Measurements from ENCODE around the gene ZNF609. TPM values are rescaled to one million over a fixed set of nuclear protein-coding genes. Genes with fewer than 3 reads are reported as not detected.

Gene ZNF609
- total RNA-seq, 1 donor, result 20.6 TPM

GRCh38 chr15:64697911-64698369, 237.6 kb downstream of the ZNF609 start:
- Histone ChIP-seq H4K20me1 (ENCODE audit: insufficient read depth, low read length) (peaks cover 65% of the 10 kb centered on the region), H3K9me3 (ENCODE audit: low read depth, low read length) (no peaks in the 10 kb centered on the region), H3K4me1 (ENCODE audit: insufficient read depth, low read length) (peaks cover 55% of the 10 kb centered on the region), H3K27me3 (ENCODE audit: insufficient read depth, low read length) (no peaks in the 10 kb centered on the region), H3K4me2 (ENCODE audit: insufficient read depth, low read length) (peak overlapping the region; percentile 14), H3K4me3 (ENCODE audit: insufficient read depth, low read length) (no peak overlapping the region), H3K27ac (ENCODE audit: low read depth, low read length) (peak overlapping the region; percentile 18), H3K79me2 (ENCODE audit: insufficient read depth, low read length) (peaks cover 94% of the 10 kb centered on the region), H2AFZ (ENCODE audit: low read length) (no peak overlapping the region), H3K36me3 (ENCODE audit: insufficient read depth, low read length) (peaks cover 4% of the 10 kb centered on the region)
- peak; percentile 52 for DNase-seq (ENCODE audit: insufficient read length, low spot score, missing footprints)
- TF ChIP-seq, protein P1, sequence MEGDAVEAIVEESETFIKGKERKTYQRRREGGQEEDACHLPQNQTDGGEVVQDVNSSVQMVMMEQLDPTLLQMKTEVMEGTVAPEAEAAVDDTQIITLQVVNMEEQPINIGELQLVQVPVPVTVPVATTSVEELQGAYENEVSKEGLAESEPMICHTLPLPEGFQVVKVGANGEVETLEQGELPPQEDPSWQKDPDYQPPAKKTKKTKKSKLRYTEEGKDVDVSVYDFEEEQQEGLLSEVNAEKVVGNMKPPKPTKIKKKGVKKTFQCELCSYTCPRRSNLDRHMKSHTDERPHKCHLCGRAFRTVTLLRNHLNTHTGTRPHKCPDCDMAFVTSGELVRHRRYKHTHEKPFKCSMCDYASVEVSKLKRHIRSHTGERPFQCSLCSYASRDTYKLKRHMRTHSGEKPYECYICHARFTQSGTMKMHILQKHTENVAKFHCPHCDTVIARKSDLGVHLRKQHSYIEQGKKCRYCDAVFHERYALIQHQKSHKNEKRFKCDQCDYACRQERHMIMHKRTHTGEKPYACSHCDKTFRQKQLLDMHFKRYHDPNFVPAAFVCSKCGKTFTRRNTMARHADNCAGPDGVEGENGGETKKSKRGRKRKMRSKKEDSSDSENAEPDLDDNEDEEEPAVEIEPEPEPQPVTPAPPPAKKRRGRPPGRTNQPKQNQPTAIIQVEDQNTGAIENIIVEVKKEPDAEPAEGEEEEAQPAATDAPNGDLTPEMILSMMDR (IDR thresholded peaks at IDR 0.05; ENCODE audit: extremely low read depth, low read depth, low read length), result no peak

DNA sequence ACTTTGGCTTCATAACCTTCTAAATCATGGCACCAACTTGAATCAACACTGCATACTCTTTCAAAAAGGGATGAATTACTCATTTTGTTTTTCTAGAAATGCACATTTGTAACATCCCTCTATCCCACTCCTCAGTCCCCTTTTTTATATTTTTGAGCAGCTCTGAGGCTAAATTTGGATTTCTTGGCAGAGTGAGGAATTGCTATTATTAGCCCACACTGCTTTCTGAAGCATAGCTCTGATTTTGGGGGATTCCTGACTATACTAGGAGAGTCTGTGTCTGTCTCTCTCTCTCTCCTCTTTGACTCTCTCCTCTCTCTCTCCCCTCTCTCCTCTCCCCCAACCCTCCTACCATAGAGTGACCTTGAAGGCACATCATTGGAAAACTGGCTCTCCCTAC, 238.4 kb downstream of the ZNF609 start:
- Histone ChIP-seq H3K27me3 (ENCODE audit: insufficient read depth, low read length) (no peaks in the 10 kb centered on the region), H3K36me3 (ENCODE audit: insufficient read depth, low read length) (peaks cover 3% of the 10 kb centered on the region), H3K9me3 (ENCODE audit: low read depth, low read length) (no peaks in the 10 kb centered on the region), H3K4me1 (ENCODE audit: insufficient read depth, low read length) (peaks cover 51% of the 10 kb centered on the region), H3K79me2 (ENCODE audit: insufficient read depth, low read length) (peaks cover 88% of the 10 kb centered on the region), H3K27ac (ENCODE audit: low read depth, low read length) (peak overlapping the region; percentile 18), H3K4me3 (ENCODE audit: insufficient read depth, low read length) (no peak overlapping the region), H3K4me2 (ENCODE audit: insufficient read depth, low read length) (peak overlapping the region; percentile 92), H2AFZ (ENCODE audit: low read length) (no peak overlapping the region), H4K20me1 (ENCODE audit: insufficient read depth, low read length) (peaks cover 57% of the 10 kb centered on the region)
- no peak for DNase-seq (ENCODE audit: insufficient read length, low spot score, missing footprints)
- TF ChIP-seq, protein P1 (IDR thresholded peaks at IDR 0.05; ENCODE audit: extremely low read depth, low read depth, low read length), result no peak

- Histone ChIP-seq H3K4me3 (ENCODE audit: insufficient read depth, low read length) (peak overlapping the region; percentile 37), H3K27me3 (ENCODE audit: insufficient read depth, low read length) (no peaks in the 10 kb centered on the region), H3K36me3 (ENCODE audit: insufficient read depth, low read length) (peaks cover 2% of the 10 kb centered on the region), H3K27ac (ENCODE audit: low read depth, low read length) (peak overlapping the region; percentile 36), H3K9me3 (ENCODE audit: low read depth, low read length) (no peaks in the 10 kb centered on the region), H2AFZ (ENCODE audit: low read length) (no peak overlapping the region), H3K79me2 (ENCODE audit: insufficient read depth, low read length) (peaks cover 79% of the 10 kb centered on the region), H4K20me1 (ENCODE audit: insufficient read depth, low read length) (peaks cover 54% of the 10 kb centered on the region), H3K4me2 (ENCODE audit: insufficient read depth, low read length) (peak overlapping the region; percentile 92), H3K4me1 (ENCODE audit: insufficient read depth, low read length) (peaks cover 51% of the 10 kb centered on the region)
- TF ChIP-seq, protein P1 (IDR thresholded peaks at IDR 0.05; ENCODE audit: extremely low read depth, low read depth, low read length), result no peak
- DNase-seq (ENCODE audit: insufficient read length, low spot score, missing footprints), result peak; percentile 79
Observed at GRCh38 chr15:64699751-64700388, 239.5 kb downstream of the ZNF609 start.

- H2AFZ ChIP-seq (ENCODE audit: low read length), result no peak overlapping the region
- H3K4me1 ChIP-seq (ENCODE audit: insufficient read depth, low read length), result peaks cover 51% of the 10 kb centered on the region
- H3K27me3 ChIP-seq (ENCODE audit: insufficient read depth, low read length), result no peaks in the 10 kb centered on the region
- H4K20me1 ChIP-seq (ENCODE audit: insufficient read depth, low read length), result peaks cover 45% of the 10 kb centered on the region
- H3K4me2 ChIP-seq (ENCODE audit: insufficient read depth, low read length), result peak overlapping the region; percentile 92
- no peak overlapping the region for H3K27ac ChIP-seq (ENCODE audit: low read depth, low read length)
- peaks cover 67% of the 10 kb centered on the region for H3K79me2 ChIP-seq (ENCODE audit: insufficient read depth, low read length)
- H3K4me3 ChIP-seq (ENCODE audit: insufficient read depth, low read length), result no peak overlapping the region
- no peaks in the 10 kb centered on the region for H3K9me3 ChIP-seq (ENCODE audit: low read depth, low read length)
- TF ChIP-seq, protein P1 (IDR thresholded peaks at IDR 0.05; ENCODE audit: extremely low read depth, low read depth, low read length), result no peak
- no peaks in the 10 kb centered on the region for H3K36me3 ChIP-seq (ENCODE audit: insufficient read depth, low read length)
- DNase-seq (ENCODE audit: insufficient read length, low spot score, missing footprints), result no peak
Observed at GRCh38 chr15:64701051-64701450, 240.7 kb downstream of the ZNF609 start.

All from osteoblast (primary cell).